PFSK-1 (cell line): ENCODE data around the gene TRAPPC14.

Experiments
- FOXP2 ChIP-seq: optimal IDR thresholded peaks from 2 replicates; pipeline ENCODE3; 2011; ENCODE audit warnings: borderline replicate concordance, control low read depth, inconsistent platforms; ENCODE audit not compliant: insufficient read depth; ENCODE audit errors: extremely low read length, extremely low read depth
- POLR2AphosphoS5 ChIP-seq: IDR thresholded peaks from 2 replicates; pipeline ENCODE4 v1.6.1; 2012; ENCODE audit warnings: low read depth, mild to moderate bottlenecking, control low read depth, low read length, moderate library complexity
- REST ChIP-seq, 2 experiments: IDR thresholded peaks; 2 replicates each; pipeline versions ENCODE4 v1.6.1 to v1.8.0; 2011 to 2012; ENCODE audit warnings: low read depth in 2 of 2, low read length in 2 of 2, control low read depth in 1 of 2, inconsistent platforms in 1 of 2, mild to moderate bottlenecking in 1 of 2, moderate library complexity in 1 of 2; ENCODE audit not compliant: insufficient read depth in 1 of 2
- SIN3A ChIP-seq: IDR thresholded peaks from 2 replicates; pipeline ENCODE4 v1.6.1; 2012; ENCODE audit warnings: mild to moderate bottlenecking, low read length, moderate library complexity, borderline replicate concordance; ENCODE audit not compliant: insufficient read depth
- TAF1 ChIP-seq: IDR thresholded peaks from 2 replicates; pipeline ENCODE4 v1.6.1; 2012; ENCODE audit warnings: low read length, control low read depth, borderline replicate concordance; ENCODE audit not compliant: insufficient read depth

TRAPPC14 gene

DNA sequence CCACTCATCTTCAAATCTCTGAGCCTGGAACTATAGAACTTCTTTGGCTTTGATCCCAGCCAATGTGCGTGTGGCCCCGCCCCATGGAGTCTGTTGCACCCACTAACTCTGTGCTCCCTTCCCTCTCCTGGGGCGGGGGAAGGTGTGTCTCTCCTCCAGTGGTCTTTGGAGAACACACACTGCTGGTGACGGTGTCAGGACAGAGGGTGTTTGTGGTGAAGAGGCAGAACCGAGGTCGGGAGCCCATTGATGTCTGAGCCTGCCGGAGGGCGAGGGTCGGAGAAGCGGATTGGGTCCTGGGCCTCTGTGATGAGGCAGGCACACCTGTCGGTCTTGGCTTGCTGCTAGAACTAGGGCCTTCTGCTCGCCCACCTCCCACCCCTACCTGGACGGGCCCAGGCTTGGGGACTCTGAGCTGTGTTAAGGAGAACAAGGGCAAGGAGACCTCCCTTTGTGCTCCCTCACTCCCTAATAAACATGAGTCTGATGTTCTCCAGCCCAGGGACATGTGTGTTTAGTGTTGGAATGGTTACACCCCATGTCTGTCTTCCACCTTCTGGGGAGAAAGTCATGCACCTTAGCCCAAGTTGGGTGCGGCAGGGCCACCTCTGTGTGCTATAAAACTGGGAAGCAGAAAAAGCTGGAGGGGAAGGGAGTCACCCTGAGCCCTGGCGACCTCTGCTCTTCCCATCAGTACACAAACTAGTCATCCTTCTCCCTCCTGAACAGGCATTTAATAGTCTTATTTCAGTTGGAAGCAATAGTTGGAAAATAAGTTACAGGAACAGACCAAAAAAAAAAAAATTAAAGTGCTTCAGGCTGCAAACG, 4.6 kb downstream of the TRAPPC14 start:
- TF ChIP-seq POLR2AphosphoS5 (peak; percentile 8; the same call in 1 of the 2 replicates), SIN3A (no peak)

DNA sequence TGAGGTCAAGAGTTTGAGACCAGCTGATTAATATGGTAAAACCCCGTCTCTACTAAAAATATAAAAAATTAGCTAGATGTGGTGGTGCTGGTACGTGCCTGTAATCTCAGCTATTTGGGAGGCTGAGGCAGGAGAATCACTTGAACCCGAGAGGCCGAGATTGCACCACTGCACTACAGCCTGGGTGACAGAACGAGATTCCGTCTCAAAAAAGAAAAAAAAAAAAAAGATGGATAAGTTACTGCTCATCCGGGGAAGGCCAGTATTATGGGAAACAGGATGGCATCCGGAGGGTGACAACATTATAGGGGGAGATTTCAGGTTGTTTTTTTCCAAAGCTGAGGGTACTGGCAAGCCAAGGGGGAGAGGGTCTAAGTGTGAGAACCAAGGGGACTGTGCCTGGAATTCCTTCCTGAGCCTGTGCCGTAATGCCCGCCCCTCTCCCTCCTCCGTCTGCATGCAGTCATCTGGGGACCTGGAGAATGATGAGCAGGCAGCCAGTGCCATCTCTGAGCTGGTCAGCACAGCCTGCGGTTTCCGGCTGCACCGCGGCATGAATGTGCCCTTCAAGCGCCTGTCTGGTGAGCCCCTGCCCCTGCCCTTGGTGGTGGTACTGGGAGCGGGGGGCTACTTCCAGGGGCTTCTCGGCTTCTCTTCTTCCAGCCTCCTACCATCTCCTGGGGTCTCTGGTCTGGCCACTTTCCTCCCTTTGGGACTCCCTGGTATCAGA, 5.4 kb downstream of the TRAPPC14 start:
- TF ChIP-seq POLR2AphosphoS5 (peak; percentile 11; the same call in 1 of the 2 replicates), FOXP2 (no peak)

GRCh38 chr7:100152404-100152803, 6.1 kb downstream of the TRAPPC14 start:
- TF ChIP-seq SIN3A (no peak), FOXP2 (no peak), POLR2AphosphoS5 (no peak), REST (IDR thresholded peaks at IDR 0.05; ENCODE audit: insufficient read depth in 1 of 2, low read depth in 2 of 2, low read length in 2 of 2) (no peak), TAF1 (no peak)

DNA sequence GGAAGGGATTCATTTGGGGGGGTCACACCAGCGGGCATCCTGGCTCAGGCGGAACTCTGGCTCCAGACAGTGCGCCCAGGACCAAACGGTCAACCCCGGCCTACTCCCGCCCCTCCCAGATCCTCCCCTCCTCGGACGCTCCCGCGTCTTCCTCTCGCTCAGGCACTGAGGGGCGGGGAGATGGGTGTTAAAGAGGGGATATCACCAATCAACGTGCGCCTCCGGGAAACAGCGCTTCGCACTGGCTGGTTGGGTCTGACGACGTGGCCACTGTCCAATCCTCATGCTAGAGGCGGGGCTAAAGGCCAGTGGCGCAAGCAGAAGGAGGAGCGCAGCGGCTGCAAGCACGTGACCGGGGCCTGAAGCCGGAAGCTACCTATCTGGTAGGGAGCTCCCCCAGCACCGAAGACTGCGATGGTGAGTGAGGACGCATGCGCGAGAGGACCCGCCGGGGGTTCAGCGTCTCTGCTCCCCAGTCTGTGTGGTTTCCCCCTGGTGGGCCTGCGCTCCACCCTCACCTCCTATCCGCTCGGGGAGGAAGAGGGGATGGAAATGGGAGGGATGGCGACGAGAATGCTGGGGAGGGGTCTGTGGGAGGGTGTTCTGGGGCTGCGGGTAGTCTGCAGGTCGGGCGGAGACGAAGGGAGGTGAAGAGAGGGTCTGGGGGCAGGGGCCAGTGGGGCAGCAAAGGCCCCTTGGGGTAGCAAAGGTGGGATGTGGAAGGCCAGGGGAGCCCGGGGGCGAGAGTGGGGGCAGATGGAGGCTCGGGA, 9.8 kb downstream of the TRAPPC14 start, which contains the start of gene LAMTOR4:
LAMTOR4 (plus strand) TSS at position 360 of the 770 bp plus-strand sequence; CDS start at position 415, 55 bp downstream.
- TF ChIP-seq SIN3A, result peak; percentile 39; the same call in 1 of the 2 replicates
- 0 out of 2 replicates have a peak, but pooled peaks have one; percentile 44 for TF ChIP-seq TAF1
- peak; percentile 84 for TF ChIP-seq FOXP2
- no peak for TF ChIP-seq REST (IDR thresholded peaks at IDR 0.05; ENCODE audit: insufficient read depth in 1 of 2, low read depth in 2 of 2, low read length in 2 of 2)
- peak; percentile 77 for TF ChIP-seq POLR2AphosphoS5

DNA sequence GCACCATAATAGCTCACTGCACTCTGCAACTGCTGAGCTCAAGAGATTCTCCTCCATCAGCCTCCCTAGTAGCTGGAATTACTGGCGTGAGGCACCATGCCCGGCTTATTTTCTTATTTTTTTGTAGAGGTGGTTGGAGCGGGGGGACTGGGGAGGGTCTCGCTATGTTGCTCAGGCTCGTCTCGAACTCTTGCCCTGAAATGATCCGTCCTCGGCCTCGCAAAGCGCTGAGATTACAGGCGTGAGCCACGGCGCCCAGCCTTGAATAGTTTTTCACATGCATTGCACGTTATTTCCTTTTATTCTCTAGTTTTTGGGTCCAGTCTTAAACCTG, 10.3 kb downstream of the TRAPPC14 start:
- no peak for TF ChIP-seq FOXP2
- TF ChIP-seq REST (IDR thresholded peaks at IDR 0.05; ENCODE audit: insufficient read depth in 1 of 2, low read depth in 2 of 2, low read length in 2 of 2), result no peak
- no peak for TF ChIP-seq SIN3A
- TF ChIP-seq TAF1, result no peak
- no peak for TF ChIP-seq POLR2AphosphoS5
